SK-N-SH (cell line): ENCODE data around the gene CACNA1A.

Experiments
- CTCF ChIP-seq: fragments of 200-600 bp; sonication (generic); IDR thresholded peaks from 2 replicates; pipeline ENCODE4 v1.6.1; 2017; ENCODE audit warnings: antibody characterized with exemption, mild to moderate bottlenecking, moderate library complexity
- EP300 ChIP-seq, 2 experiments: IDR thresholded peaks; 2 replicates each; pipeline versions ENCODE4 v1.4.0 to v1.6.1; 2012; ENCODE audit warnings: borderline replicate concordance in 1 of 2, low read depth in 1 of 2, low read length in 1 of 2
- EZH2phosphoT487 ChIP-seq: fragments of 200-600 bp; sonication (generic); IDR thresholded peaks from 2 replicates; pipeline ENCODE4 v1.6.1; 2017; ENCODE audit warnings: low read depth, mixed run types, mild to moderate bottlenecking, antibody characterized with exemption, moderate library complexity, borderline replicate concordance
- MAX ChIP-seq: IDR thresholded peaks from 2 replicates; pipeline ENCODE4 v1.4.0; 2012; ENCODE audit warnings: low read depth
- POLR2AphosphoS5 ChIP-seq: IDR thresholded peaks from 2 replicates; pipeline ENCODE4 v1.6.1; 2012; ENCODE audit warnings: low read depth, low read length
- RFX5 ChIP-seq: IDR thresholded peaks from 2 replicates; pipeline ENCODE4 v1.6.1; 2012; ENCODE audit warnings: mild to moderate bottlenecking, improper control_type of control experiment, low read length
- RXRA ChIP-seq: IDR thresholded peaks from 2 replicates; pipeline ENCODE4 v1.4.0; 2012; ENCODE audit warnings: low read depth, mild to moderate bottlenecking, borderline replicate concordance

- no peak for TF ChIP-seq CTCF
- TF ChIP-seq EP300 (IDR thresholded peaks at IDR 0.05; ENCODE audit: borderline replicate concordance in 1 of 2, low read depth in 1 of 2, low read length in 1 of 2) = no peak
- no peak for TF ChIP-seq MAX
- TF ChIP-seq POLR2AphosphoS5 = no peak
- no peak for TF ChIP-seq EZH2phosphoT487
- TF ChIP-seq RXRA = no peak
- no peak for TF ChIP-seq RFX5
Observed at GRCh38 chr19:13255041-13255718, 251.1 kb downstream of the CACNA1A start.
